Activated naive CD8-positive, alpha-beta T cell treated with anti-CD3 and anti-CD28 coated beads, Interleukin-2, amount 50 U/mL, for 24 hours (primary cell): ENCODE measurements around the gene CCDC192.
A peak's percentile ranks its signal among the peaks of the same experiment; 100 is the strongest.
"Not testable (repeated sequence)": the region's sequence is repeated elsewhere in the genome, so short reads cannot be mapped to it uniquely, and the experiment has no call there.

Experiments
- ATAC-seq: fragments of 150-1000 bp; cut with Tn5 transposase; one replicate; pipeline ENCODE4 v1.10.0; 2021
- DNase-seq: peaks from one replicate; pipeline ENCODE4 v3.0.0; 2021
- H3K27ac Mint-ChIP-seq: one replicate; pipeline ENCODE4 v1.8.0; 2021; ENCODE audit warnings: mild to moderate bottlenecking, mixed read lengths
- H3K27me3 Mint-ChIP-seq: one replicate; pipeline ENCODE4 v1.8.0; 2021; ENCODE audit warnings: mixed read lengths
- H3K36me3 Mint-ChIP-seq: one replicate; pipeline ENCODE4 v1.8.0; 2021; ENCODE audit warnings: low read depth, mixed read lengths
- H3K4me1 Mint-ChIP-seq: one replicate; pipeline ENCODE4 v1.8.0; 2021; ENCODE audit warnings: mixed read lengths
- H3K4me3 Mint-ChIP-seq: one replicate; pipeline ENCODE4 v1.8.0; 2021; ENCODE audit warnings: mild to moderate bottlenecking, moderate library complexity, mixed read lengths
- H3K9me3 Mint-ChIP-seq: one replicate; pipeline ENCODE4 v1.8.0; 2021; ENCODE audit warnings: mixed read lengths

The CCDC192 gene

GRCh38 chr5:127718181-127718580 lies 15.0 kb downstream of the CCDC192 start:
- Mint-ChIP-seq H3K27ac (no peak overlapping the region), H3K4me1 (no peaks in the 10 kb centered on the region), H3K36me3 (no peaks in the 10 kb centered on the region), H3K4me3 (no peak overlapping the region), H3K27me3 (no peaks in the 10 kb centered on the region), H3K9me3 (peaks cover 9% of the 10 kb centered on the region)
- ATAC-seq = no peak
- DNase-seq = no peak

GRCh38 chr5:127723571-127723970 lies 20.4 kb downstream of the CCDC192 start:
- H3K27ac Mint-ChIP-seq = no peak overlapping the region
- no peaks in the 10 kb centered on the region for H3K4me1 Mint-ChIP-seq
- H3K27me3 Mint-ChIP-seq = peaks cover 2% of the 10 kb centered on the region
- no peak for DNase-seq
- peaks cover 9% of the 10 kb centered on the region for H3K9me3 Mint-ChIP-seq
- no peaks in the 10 kb centered on the region for H3K36me3 Mint-ChIP-seq
- no peak overlapping the region for H3K4me3 Mint-ChIP-seq
- no peak for ATAC-seq

- ATAC-seq (no peak), DNase-seq (no peak)
- no peaks in the 10 kb centered on the region for H3K36me3 Mint-ChIP-seq
- peaks cover 9% of the 10 kb centered on the region for H3K9me3 Mint-ChIP-seq
- no peak overlapping the region for H3K27ac Mint-ChIP-seq
- H3K4me1 Mint-ChIP-seq = no peaks in the 10 kb centered on the region
- peaks cover 2% of the 10 kb centered on the region for H3K27me3 Mint-ChIP-seq
- H3K4me3 Mint-ChIP-seq = no peak overlapping the region
Measured at GRCh38 chr5:127725673-127726072, 22.5 kb downstream of the CCDC192 start.

- Mint-ChIP-seq H3K4me1 (no peaks in the 10 kb centered on the region), H3K4me3 (no peak overlapping the region), H3K9me3 (no peaks in the 10 kb centered on the region), H3K27me3 (no peaks in the 10 kb centered on the region), H3K36me3 (no peaks in the 10 kb centered on the region), H3K27ac (no peak overlapping the region)
- ATAC-seq (no peak), DNase-seq (no peak)
Measured at GRCh38 chr5:127732963-127733362, 29.8 kb downstream of the CCDC192 start.

- not testable (repeated sequence) for H3K4me3 Mint-ChIP-seq, DNase-seq, H3K27me3 Mint-ChIP-seq, H3K27ac Mint-ChIP-seq, H3K9me3 Mint-ChIP-seq, H3K36me3 Mint-ChIP-seq, ATAC-seq, H3K4me1 Mint-ChIP-seq
Measured at GRCh38 chr5:127739348-127739747, 36.2 kb downstream of the CCDC192 start.

DNA sequence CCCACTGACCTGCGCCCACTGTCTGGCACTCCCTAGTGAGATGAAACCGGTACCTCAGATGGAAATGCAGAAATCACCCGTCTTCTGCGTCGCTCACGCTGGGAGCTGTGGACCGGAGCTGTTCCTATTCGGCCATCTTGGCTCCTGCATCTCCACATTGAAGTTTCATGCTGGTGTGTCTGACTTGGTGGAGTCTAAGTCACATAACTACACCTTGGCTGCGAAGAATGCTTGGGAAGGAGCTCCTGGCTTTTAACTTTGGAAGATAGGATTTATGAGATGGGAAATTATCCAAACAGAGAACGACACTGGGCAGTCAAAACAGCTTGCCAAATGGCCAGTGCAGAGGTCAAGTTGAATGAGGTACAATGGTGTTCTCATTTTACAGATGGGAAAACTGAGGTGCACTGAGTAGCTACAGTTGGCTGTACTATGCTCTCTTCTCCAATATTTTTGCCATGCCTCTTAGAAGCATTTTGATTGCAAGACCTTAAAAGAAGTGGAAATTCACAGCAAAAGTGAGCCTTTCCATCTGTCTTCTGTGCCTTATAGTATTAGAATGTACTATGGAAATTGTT lies 36.7 kb downstream of the CCDC192 start:
- H3K9me3 Mint-ChIP-seq = no peaks in the 10 kb centered on the region
- H3K4me1 Mint-ChIP-seq = no peaks in the 10 kb centered on the region
- no peaks in the 10 kb centered on the region for H3K36me3 Mint-ChIP-seq
- H3K4me3 Mint-ChIP-seq = no peak overlapping the region
- H3K27me3 Mint-ChIP-seq = peaks cover 8% of the 10 kb centered on the region
- no peak overlapping the region for H3K27ac Mint-ChIP-seq
- no peak for DNase-seq
- no peak for ATAC-seq

GRCh38 chr5:127741412-127741811 lies 38.2 kb downstream of the CCDC192 start:
- H3K27ac Mint-ChIP-seq = no peak overlapping the region
- no peak for ATAC-seq
- H3K4me1 Mint-ChIP-seq = no peaks in the 10 kb centered on the region
- peaks cover 8% of the 10 kb centered on the region for H3K27me3 Mint-ChIP-seq
- no peak for DNase-seq
- no peaks in the 10 kb centered on the region for H3K9me3 Mint-ChIP-seq
- no peak overlapping the region for H3K4me3 Mint-ChIP-seq
- H3K36me3 Mint-ChIP-seq = no peaks in the 10 kb centered on the region

GRCh38 chr5:127744241-127744640 lies 41.0 kb downstream of the CCDC192 start:
- H3K36me3 Mint-ChIP-seq = no peaks in the 10 kb centered on the region
- no peak overlapping the region for H3K4me3 Mint-ChIP-seq
- DNase-seq = no peak
- no peak for ATAC-seq
- H3K27me3 Mint-ChIP-seq = peaks cover 8% of the 10 kb centered on the region
- no peaks in the 10 kb centered on the region for H3K9me3 Mint-ChIP-seq
- H3K27ac Mint-ChIP-seq = no peak overlapping the region
- no peaks in the 10 kb centered on the region for H3K4me1 Mint-ChIP-seq

DNA sequence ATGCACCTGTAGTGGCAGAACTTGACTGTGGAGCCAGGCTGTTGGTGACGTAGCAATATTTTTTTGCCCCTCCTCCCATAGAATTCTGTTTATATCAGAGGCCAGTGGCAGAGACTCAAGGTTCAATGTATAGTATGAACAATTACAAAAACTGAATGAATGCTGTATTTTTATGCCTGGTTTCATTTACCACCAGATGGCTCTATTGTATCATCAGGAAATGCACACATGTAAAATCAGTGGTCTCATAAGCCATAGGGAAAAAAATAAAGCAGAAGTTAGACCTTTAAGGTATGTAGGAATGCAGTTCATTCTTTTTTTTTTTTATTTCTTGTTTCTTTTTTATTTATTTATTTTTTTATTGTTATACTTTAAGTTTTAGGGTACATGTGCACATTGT lies 43.6 kb downstream of the CCDC192 start:
- H3K9me3 Mint-ChIP-seq = no peaks in the 10 kb centered on the region
- H3K4me1 Mint-ChIP-seq = no peaks in the 10 kb centered on the region
- H3K27me3 Mint-ChIP-seq = peaks cover 8% of the 10 kb centered on the region
- no peak overlapping the region for H3K27ac Mint-ChIP-seq
- no peak overlapping the region for H3K4me3 Mint-ChIP-seq
- H3K36me3 Mint-ChIP-seq = no peaks in the 10 kb centered on the region
- DNase-seq (no peak), ATAC-seq (no peak)

GRCh38 chr5:127752503-127753265 lies 49.5 kb downstream of the CCDC192 start:
- not testable (repeated sequence) for H3K27ac Mint-ChIP-seq, H3K4me1 Mint-ChIP-seq, H3K27me3 Mint-ChIP-seq, H3K36me3 Mint-ChIP-seq, H3K9me3 Mint-ChIP-seq, DNase-seq, ATAC-seq, H3K4me3 Mint-ChIP-seq

DNA sequence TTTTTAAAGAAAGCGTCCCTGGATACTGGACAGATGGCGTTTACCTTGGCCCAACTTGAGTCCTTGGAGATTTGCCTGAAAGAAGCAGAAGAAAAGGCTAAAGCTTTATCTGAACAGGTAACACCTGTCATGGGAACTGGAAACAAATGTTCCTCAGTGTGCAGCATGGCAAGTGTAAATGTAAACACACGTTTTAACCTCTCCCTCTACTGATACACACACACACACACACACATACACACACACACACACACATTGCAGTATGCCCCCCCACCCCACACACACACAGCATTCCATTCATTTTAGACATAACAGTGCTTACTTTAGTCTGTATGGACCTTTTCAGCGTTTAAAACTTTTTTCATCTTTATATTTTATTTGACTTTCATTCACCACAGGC lies 51.1 kb downstream of the CCDC192 start:
- DNase-seq (no peak), ATAC-seq (no peak)
- Mint-ChIP-seq H3K36me3 (no peaks in the 10 kb centered on the region), H3K27ac (no peak overlapping the region), H3K27me3 (no peaks in the 10 kb centered on the region), H3K4me1 (no peaks in the 10 kb centered on the region), H3K9me3 (no peaks in the 10 kb centered on the region), H3K4me3 (no peak overlapping the region)

DNA sequence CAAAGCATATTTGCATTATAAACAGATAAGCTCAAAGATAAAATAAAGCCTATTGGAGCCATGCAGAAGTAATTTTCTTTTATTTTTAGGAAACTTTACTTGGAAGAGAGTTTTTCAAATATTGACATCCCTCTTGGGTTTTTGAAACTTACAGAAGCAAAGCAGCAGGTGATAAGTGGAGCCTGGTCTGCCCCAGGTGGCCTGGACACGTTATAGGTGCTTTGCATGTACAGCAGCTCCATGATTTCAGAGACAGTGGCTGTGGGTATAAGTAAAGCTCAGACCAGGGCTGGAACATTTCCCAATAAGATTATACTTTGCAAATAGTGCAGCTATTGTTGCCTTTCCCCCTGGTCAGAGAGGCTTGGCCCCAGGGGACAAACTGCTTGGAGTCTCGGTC lies 51.5 kb downstream of the CCDC192 start:
- H3K9me3 Mint-ChIP-seq = no peaks in the 10 kb centered on the region
- no peak overlapping the region for H3K4me3 Mint-ChIP-seq
- H3K27me3 Mint-ChIP-seq = no peaks in the 10 kb centered on the region
- DNase-seq = no peak
- no peaks in the 10 kb centered on the region for H3K4me1 Mint-ChIP-seq
- ATAC-seq = no peak
- H3K27ac Mint-ChIP-seq = no peak overlapping the region
- no peaks in the 10 kb centered on the region for H3K36me3 Mint-ChIP-seq

GRCh38 chr5:127757576-127757975 lies 54.4 kb downstream of the CCDC192 start:
- H3K4me1 Mint-ChIP-seq = no peaks in the 10 kb centered on the region
- no peaks in the 10 kb centered on the region for H3K9me3 Mint-ChIP-seq
- H3K36me3 Mint-ChIP-seq = no peaks in the 10 kb centered on the region
- no peak overlapping the region for H3K4me3 Mint-ChIP-seq
- no peak overlapping the region for H3K27ac Mint-ChIP-seq
- DNase-seq (peak; percentile 3), ATAC-seq (peak; percentile 66)
- H3K27me3 Mint-ChIP-seq = no peaks in the 10 kb centered on the region

GRCh38 chr5:127758766-127759283 lies 55.6 kb downstream of the CCDC192 start:
- Mint-ChIP-seq H3K9me3 (no peaks in the 10 kb centered on the region), H3K27me3 (no peaks in the 10 kb centered on the region), H3K27ac (no peak overlapping the region), H3K4me1 (no peaks in the 10 kb centered on the region), H3K4me3 (no peak overlapping the region), H3K36me3 (no peaks in the 10 kb centered on the region)
- ATAC-seq (no peak), DNase-seq (no peak)

GRCh38 chr5:127761869-127762268 lies 58.7 kb downstream of the CCDC192 start:
- no peak overlapping the region for H3K4me3 Mint-ChIP-seq
- H3K4me1 Mint-ChIP-seq = no peaks in the 10 kb centered on the region
- DNase-seq (no peak), ATAC-seq (no peak)
- no peaks in the 10 kb centered on the region for H3K9me3 Mint-ChIP-seq
- peaks cover 2% of the 10 kb centered on the region for H3K27me3 Mint-ChIP-seq
- H3K36me3 Mint-ChIP-seq = no peaks in the 10 kb centered on the region
- no peak overlapping the region for H3K27ac Mint-ChIP-seq
